Effector memory CD4-positive, alpha-beta T cell (primary cell): ENCODE measurements around the gene CRLF1.

Experiments used
- DNase-seq, 3 donors: peaks; one replicate each; pipeline ENCODE4 v3.0.0-alpha.2; 2020
- H3K27ac ChIP-seq: 2 replicates; pipeline ENCODE4 v1.7.0; 2013; ENCODE audit warnings: mild to moderate bottlenecking, low read length, moderate library complexity; ENCODE audit not compliant: insufficient read depth, poor library complexity, severe bottlenecking
- H3K27me3 ChIP-seq: replicated peaks from 2 replicates; pipeline ENCODE4 v1.7.0; 2013; ENCODE audit warnings: mild to moderate bottlenecking, low read length; ENCODE audit not compliant: insufficient read depth, control insufficient read depth, poor library complexity, severe bottlenecking
- H3K36me3 ChIP-seq: 2 replicates; pipeline ENCODE4 v1.7.0; 2013; ENCODE audit warnings: mild to moderate bottlenecking, low read length, moderate library complexity; ENCODE audit not compliant: control insufficient read depth, insufficient read depth
- H3K4me1 ChIP-seq: 2 replicates; pipeline ENCODE4 v1.7.0; 2013; ENCODE audit warnings: low read length, mild to moderate bottlenecking; ENCODE audit not compliant: control insufficient read depth, insufficient read depth, poor library complexity, severe bottlenecking
- H3K4me3 ChIP-seq: 2 replicates; pipeline ENCODE4 v1.7.0; 2013; ENCODE audit warnings: low read length, low read depth, mild to moderate bottlenecking; ENCODE audit not compliant: insufficient read depth, poor library complexity, severe bottlenecking
- H3K9me3 ChIP-seq: 2 replicates; pipeline ENCODE4 v1.7.0; 2013; ENCODE audit warnings: mild to moderate bottlenecking, low read length, moderate library complexity; ENCODE audit not compliant: control insufficient read depth

CRLF1 gene

GRCh38 chr19:18636183-18636968 lies 29.8 kb upstream of the CRLF1 start:
- peak; percentile 99 to 100 (median 99) for DNase-seq
- Histone ChIP-seq H3K4me3 (peak overlapping the region; percentile 67), H3K27me3 (no peaks in the 10 kb centered on the region), H3K27ac (peak overlapping the region; percentile 66), H3K9me3 (no peaks in the 10 kb centered on the region), H3K36me3 (no peaks in the 10 kb centered on the region), H3K4me1 (peaks cover 7% of the 10 kb centered on the region)

- Histone ChIP-seq H3K27me3 (no peaks in the 10 kb centered on the region), H3K27ac (no peak overlapping the region), H3K4me1 (peaks cover 7% of the 10 kb centered on the region), H3K4me3 (no peak overlapping the region), H3K9me3 (no peaks in the 10 kb centered on the region), H3K36me3 (no peaks in the 10 kb centered on the region)
- DNase-seq, result no peak
Measured at GRCh38 chr19:18635831-18636182, 29.2 kb upstream of the CRLF1 start.

GRCh38 chr19:18634612-18635297 lies 28.2 kb upstream of the CRLF1 start:
- Histone ChIP-seq H3K27me3 (no peaks in the 10 kb centered on the region), H3K9me3 (no peaks in the 10 kb centered on the region), H3K36me3 (no peaks in the 10 kb centered on the region), H3K27ac (no peak overlapping the region), H3K4me1 (peaks cover 7% of the 10 kb centered on the region), H3K4me3 (no peak overlapping the region)
- no peak for DNase-seq

- H3K36me3 ChIP-seq, result no peaks in the 10 kb centered on the region
- H3K4me3 ChIP-seq, result no peak overlapping the region
- H3K27me3 ChIP-seq, result no peaks in the 10 kb centered on the region
- peaks cover 7% of the 10 kb centered on the region for H3K4me1 ChIP-seq
- H3K27ac ChIP-seq, result no peak overlapping the region
- DNase-seq, result no peak
- H3K9me3 ChIP-seq, result no peaks in the 10 kb centered on the region
Measured at GRCh38 chr19:18633321-18633720, 26.7 kb upstream of the CRLF1 start.

GRCh38 chr19:18629166-18630088 lies 22.8 kb upstream of the CRLF1 start:
- H3K36me3 ChIP-seq, result no peaks in the 10 kb centered on the region
- no peak for DNase-seq
- H3K27ac ChIP-seq, result no peak overlapping the region
- no peaks in the 10 kb centered on the region for H3K27me3 ChIP-seq
- no peaks in the 10 kb centered on the region for H3K9me3 ChIP-seq
- H3K4me1 ChIP-seq, result no peaks in the 10 kb centered on the region
- H3K4me3 ChIP-seq, result no peak overlapping the region

GRCh38 chr19:18626906-18627305 lies 20.3 kb upstream of the CRLF1 start:
- Histone ChIP-seq H3K36me3 (no peaks in the 10 kb centered on the region), H3K27ac (no peak overlapping the region), H3K4me3 (no peak overlapping the region), H3K9me3 (no peaks in the 10 kb centered on the region), H3K27me3 (no peaks in the 10 kb centered on the region), H3K4me1 (no peaks in the 10 kb centered on the region)
- DNase-seq, result no peak

- no peak overlapping the region for H3K4me3 ChIP-seq
- H3K27me3 ChIP-seq, result peaks cover 5% of the 10 kb centered on the region
- H3K9me3 ChIP-seq, result no peaks in the 10 kb centered on the region
- H3K4me1 ChIP-seq, result no peaks in the 10 kb centered on the region
- H3K27ac ChIP-seq, result no peak overlapping the region
- no peaks in the 10 kb centered on the region for H3K36me3 ChIP-seq
- no peak for DNase-seq
Measured at GRCh38 chr19:18620902-18621301, 14.3 kb upstream of the CRLF1 start.

GRCh38 chr19:18620311-18620710 lies 13.7 kb upstream of the CRLF1 start:
- no peaks in the 10 kb centered on the region for H3K9me3 ChIP-seq
- no peak overlapping the region for H3K4me3 ChIP-seq
- no peak overlapping the region for H3K27ac ChIP-seq
- H3K4me1 ChIP-seq, result no peaks in the 10 kb centered on the region
- peaks cover 5% of the 10 kb centered on the region for H3K27me3 ChIP-seq
- H3K36me3 ChIP-seq, result no peaks in the 10 kb centered on the region
- no peak for DNase-seq

GRCh38 chr19:18618236-18618635 lies 11.6 kb upstream of the CRLF1 start:
- Histone ChIP-seq H3K27me3 (peaks cover 19% of the 10 kb centered on the region), H3K27ac (no peak overlapping the region), H3K4me3 (no peak overlapping the region), H3K9me3 (no peaks in the 10 kb centered on the region), H3K4me1 (peaks cover 3% of the 10 kb centered on the region), H3K36me3 (no peaks in the 10 kb centered on the region)
- no peak for DNase-seq
